GM20431 (cell line): ENCODE measurements around the gene RGS7.
"Not testable (repeated sequence)": the region's sequence is repeated elsewhere in the genome, so short reads cannot be mapped to it uniquely, and the experiment has no call there.

Experiments
- in situ Hi-C: fragments of 300-500 bp; cut with MseI, MboI; formaldehyde crosslinking; loops from one replicate; pipeline ENCODE4 v1.15.0; 2020; ENCODE audit warnings: low sequenced_read_pairs; ENCODE audit not compliant: unreplicated experiment

Gene RGS7

DNA sequence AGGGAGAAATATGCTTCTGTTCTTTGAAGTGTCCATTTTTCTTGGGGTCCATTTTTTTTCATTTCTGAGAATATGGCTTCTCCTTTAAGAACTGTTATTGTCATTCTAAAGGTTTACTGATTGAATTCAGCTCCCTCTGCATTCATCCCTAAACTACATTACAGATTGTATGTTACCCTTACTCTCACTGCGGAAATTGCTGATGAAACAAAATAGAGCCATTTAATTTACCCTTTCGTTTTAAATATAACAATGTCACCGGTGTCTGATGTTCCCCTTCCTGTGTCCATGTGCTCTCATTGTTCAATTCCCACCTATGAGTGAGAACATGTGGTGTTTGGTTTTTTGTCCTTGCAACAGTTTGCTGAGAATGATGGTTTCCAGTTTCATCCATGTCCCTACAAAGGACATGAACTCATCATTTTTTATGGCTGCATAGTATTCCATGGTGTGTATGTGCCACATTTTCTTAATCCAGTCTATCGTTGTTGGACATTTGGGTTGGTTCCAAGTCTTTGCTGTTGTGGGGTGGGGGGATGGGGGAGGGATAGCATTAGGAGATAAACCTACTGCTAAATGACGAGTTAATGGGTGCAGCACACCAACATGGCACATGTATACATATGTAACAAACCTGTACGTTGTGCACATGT lies 474.2 kb downstream of the RGS7 start:
- in situ Hi-C loops, result not testable (repeated sequence)

DNA sequence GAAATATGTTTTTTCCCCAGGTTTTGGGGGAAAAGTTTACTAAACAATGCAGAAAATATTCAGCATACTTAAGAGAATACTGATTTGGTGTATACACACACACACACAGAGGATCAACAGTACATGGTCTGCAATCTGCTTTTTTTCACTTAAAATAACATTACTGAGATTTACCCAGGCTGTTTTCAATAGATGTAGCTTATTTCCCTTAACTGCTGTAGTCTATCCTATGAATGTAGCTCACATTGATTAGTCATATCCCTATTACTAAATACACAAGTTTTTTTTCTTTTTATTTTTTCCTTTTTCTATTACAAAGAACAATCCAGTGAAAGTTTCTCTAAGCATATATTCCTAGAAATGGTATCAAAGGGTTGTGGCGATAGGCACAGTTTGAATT lies 478.4 kb downstream of the RGS7 start:
- in situ Hi-C loops, result no loop called here

DNA sequence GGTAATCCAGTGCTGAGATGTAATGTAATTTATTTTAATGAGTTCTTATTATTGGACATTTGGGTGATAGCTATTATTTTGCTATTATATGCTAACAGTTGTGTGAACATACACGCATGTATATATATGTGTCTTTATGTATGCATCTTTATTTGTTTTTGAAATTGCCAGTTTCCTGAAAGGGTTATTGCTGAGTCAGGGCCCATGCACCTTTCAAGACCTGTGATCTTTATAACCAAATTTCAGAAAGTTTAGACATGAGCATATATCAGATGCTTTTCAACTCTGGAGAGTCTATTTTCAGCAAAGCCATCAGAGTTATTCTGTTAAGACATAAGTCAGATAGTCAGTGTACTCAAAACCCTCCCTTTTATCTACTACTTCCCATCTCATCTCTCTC lies 479.4 kb downstream of the RGS7 start:
- in situ Hi-C loops, result no loop called here

DNA sequence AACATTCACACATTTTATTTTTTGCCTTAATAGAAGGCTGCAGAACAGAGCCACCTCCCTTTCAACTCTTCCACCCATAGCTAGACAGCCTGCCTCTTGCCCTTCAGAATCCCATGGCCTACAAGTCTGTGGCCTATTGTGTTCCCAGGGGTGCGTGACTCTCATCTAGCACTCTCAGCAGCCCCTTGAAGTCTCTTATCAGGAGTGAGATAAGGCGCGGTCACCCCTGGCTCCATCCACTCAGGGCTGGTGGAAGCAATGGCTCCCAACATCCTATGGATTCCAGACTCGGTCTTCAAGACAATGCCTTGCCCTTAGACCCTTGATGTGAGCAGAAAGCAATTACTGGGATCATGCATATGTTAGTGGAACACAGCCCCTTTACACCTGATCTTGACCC lies 480.9 kb downstream of the RGS7 start:
- in situ Hi-C loops, result no loop called here

DNA sequence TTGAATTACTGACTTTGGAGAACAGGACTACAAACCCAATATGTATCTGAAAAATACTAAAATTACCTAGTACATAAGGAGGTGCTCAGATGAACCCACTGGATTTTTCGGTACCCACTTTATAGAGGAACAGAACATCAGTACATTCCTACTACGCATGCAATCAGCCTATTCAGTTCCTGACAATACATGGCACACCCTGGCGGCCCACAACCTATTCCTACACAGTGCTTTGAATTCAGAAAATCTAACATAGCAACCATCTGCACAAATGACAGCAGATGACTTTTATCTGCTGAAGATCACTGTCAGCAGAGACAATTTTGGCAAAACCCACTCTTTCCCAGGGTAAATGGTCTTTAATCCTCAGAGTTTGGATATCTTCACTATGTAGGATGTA lies 487.9 kb downstream of the RGS7 start:
- in situ Hi-C loops, result no loop called here

DNA sequence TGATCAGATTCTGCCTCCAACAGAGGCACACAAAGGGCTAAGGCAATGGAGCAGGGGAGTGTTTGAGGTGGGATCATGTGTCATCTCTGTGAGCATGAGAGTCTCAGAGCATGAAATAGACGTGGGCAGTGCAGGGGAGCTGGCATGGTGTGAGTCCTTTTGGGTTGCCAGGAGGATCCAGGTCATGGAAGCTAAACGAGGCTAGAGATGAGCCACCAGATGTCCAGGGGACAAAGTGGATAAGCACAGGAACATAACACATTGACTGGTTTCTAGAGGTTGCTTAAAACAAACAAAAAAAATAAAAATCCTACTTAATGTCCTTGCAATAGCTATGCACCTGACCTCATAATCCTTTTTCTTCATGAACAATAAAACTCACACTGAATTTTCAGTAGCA lies 490.3 kb downstream of the RGS7 start:
- in situ Hi-C loops, result no loop called here

DNA sequence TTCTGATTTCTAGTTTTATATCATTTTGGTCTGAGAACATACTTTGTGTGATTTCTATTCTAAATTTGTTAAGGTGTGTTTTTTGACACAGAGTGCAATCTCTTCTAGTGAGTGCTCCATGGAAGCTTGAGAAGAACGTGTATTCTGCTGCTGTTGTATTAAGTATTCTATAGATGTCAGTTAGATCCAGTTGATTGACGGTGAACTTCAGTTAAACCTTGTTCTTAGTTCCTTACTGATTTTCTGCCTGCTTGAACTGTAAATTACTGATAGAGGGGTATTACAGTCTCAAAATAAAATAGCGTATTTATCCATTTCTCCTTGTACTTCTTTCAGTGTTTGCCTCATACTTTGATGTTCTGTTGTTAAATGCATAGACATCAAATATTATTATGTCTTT lies 497.0 kb downstream of the RGS7 start:
- in situ Hi-C loops, result no loop called here

DNA sequence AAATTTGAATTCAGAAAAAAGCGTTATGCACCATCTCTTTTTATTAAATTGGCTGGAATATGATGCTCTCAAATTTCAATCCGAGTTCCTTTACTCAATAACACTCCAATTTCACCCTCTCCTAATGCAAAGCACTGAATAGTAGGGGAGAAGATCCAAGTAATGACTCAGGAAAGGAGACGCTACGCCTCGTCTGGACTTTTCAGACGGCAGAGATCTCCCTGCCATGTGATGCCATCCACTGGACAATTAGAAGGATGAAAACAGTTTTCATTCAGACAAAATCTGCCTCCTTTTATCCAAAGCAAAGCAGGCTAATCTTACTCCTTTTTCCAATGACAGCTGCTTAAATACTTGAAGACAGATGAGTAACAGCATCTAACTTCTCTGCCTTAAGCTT lies 502.6 kb downstream of the RGS7 start:
- in situ Hi-C loops, result no loop called here

DNA sequence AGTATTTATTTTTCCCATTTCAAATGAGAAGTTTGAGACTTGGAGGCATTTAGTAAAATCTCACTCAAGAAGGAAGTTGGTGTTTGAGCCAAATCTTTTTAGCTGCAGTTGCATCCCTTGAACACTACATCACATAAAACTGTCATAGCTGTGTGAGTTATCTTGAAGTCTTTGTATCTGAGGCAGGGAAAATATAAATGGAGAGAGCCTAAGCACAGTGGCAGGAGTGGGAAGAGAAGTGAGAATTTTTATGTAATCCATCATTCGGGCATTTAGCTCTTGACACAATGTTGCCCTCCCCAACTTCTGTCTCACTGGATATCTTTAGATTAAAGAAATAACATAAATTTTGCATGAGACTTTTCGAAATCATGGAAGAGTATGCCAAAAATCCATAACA lies 509.7 kb downstream of the RGS7 start:
- in situ Hi-C loops, result no loop called here

DNA sequence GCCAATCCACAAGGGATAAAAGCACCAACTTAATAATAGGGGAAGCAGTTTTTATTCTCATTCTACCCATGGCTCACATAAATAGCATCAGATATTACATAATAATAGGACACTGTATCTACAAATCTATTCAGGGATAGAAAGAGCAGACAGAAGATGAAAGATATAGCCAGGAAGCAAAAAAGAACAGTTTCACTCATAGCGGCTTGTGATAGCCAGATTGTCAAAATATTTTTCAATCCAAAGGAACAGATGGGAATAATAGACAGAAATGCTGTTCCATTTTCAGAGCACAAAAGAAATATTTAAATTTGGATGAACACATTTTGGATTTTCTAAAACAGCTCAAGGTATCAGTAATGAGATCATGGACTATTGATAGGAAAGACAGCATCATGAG lies 512.5 kb downstream of the RGS7 start:
- in situ Hi-C loops, result no loop called here

DNA sequence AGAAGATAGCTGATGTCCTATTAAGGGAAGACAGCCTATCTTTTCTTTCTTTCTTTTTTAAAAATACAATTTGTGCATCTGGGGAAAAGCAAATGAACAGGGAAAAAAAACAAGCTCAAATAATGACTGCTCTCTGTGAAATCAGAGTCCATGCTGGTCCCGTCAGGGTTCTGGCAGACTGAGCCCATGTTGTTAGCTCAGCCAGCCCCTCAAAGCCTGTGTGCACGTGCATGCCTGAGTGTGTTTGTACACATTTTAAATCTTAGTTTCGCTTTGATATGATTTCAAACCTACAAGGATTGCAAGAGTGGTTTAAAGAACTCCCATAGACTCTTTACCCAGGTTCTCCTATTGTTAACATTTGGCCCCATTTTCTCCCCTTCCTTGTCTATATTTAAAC lies 513.2 kb downstream of the RGS7 start:
- in situ Hi-C loops, result no loop called here

DNA sequence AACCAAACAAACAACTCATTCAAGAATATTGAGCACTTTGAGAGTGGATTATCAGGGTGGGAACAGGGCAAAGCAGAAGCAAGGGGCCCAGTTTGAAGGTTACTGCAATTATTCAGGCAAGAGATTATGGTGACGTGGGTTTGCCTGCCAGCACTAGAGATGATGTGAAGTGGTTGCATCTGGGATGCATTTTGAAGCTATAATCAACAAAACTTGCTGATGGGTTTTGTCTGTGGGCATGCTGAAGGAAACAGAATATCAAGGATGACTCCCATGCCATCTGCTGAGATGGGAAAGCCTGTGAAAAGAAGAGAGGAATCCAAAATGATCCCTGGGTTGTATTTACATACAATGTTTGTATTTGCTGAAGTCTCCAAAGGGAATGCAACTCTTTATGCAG lies 520.7 kb downstream of the RGS7 start:
- in situ Hi-C loops, result no loop called here

DNA sequence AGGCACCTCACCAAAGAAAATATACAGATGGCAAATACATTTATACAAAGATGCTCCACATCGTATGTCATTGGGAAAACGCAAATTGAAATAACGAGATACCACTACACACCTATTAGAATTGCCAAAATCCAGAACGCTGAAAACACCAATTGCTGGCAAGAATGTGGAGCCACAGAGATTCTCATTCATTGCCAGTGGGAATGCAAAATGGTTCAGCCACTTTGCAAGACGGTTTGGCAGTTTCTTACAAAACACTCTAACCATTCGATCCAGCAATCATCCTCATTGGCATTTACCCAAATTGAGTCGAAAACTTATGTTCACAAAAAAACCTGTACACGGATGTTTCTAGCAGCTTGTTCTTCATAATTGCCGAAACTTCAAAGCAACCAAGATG lies 521.7 kb downstream of the RGS7 start:
- in situ Hi-C loops, result no loop called here

DNA sequence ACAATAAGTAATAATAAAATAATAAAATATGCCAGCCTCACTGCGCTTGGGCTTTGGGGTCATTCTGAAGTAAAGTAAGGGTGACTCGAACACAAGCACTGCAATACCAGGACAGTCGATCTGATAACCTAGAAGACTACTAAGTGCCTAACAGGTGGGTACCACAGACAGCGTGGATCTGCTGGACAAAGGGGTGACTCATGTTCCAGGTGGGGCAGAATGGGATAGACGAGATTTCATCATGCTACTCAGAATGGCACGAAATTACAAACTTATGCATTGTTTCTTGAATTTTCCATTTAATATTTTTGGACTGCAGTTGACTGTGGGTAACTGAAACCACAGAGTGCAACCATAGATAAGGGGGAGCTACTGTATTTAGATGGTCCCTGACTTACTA lies 523.9 kb downstream of the RGS7 start:
- in situ Hi-C loops, result no loop called here

DNA sequence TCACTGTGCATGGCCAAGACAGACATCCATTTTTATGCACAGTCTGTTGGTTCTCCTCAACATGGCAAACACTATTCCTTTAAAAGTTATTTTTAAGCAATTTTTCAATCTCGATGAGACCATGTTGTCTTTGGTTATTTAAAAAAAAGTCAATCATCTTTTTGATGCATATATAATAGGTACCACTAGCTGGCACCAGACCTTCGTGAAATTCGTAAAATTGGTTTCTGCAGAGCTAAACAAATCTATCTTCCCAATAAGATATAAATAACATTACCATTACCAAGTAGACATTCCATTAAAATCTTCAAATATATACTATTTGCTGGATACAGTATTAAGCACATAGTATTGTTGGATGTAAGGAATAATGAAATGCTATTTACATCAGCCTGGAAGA lies 525.1 kb downstream of the RGS7 start:
- in situ Hi-C loops, result no loop called here

DNA sequence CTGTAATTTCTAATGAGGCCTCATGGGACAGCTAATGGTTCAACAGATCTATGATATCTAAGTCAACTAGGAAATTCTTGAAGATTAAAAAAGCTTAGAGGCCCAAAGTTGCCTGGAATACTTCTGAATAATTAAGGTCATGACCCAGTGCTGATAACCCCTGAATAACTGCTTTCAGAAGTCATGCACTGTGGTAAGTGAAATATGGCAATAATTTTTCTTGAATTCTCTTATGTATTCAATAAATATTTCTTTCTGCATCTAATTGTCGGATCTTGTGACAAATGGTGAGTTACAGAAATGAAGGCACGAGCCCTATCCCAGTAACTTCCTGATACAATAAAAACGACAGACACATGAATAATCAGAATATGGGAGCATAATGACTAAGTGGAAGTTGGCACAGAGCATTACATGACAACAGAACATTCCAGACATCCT lies 525.8 kb downstream of the RGS7 start:
- in situ Hi-C loops, result no loop called here

DNA sequence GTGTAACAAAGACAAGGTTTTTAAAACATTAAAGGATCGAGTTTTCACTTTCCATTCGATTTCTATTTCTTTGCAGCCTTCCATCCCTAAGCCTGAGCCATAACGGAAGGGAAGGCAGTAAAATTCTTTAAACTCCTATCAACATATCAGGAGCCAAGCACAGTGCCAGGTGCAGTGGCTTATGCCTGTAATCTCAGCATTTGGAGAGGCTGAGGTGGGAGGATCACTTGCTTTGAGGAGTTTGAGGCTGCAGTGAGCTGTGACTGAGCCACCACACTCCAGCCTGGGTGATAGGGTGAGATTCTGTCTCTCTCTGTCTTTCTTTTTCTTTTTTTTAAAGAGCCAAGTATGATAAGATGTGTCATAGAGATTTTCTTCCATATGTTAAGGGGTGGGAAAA lies 527.5 kb downstream of the RGS7 start:
- in situ Hi-C loops, result no loop called here

DNA sequence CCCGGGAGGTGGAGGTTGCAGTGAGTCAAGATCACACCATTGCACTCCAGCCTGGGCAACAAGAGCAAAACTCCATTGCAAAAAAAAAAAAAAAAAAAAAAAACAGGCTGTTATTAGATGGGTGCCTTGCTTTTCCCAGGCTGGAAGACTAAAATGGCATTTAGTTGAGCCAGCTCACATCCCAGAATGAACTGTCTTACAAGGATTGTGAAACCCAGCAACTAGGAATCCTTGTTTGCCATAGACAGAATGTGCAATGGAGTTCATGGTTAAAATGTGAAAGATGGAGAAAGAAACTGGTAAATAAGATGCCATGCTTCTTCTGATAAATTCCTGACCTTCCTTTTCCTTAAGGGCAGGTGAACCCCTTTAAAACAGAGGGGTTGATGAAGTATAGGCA lies 529.2 kb downstream of the RGS7 start:
- in situ Hi-C loops, result no loop called here

DNA sequence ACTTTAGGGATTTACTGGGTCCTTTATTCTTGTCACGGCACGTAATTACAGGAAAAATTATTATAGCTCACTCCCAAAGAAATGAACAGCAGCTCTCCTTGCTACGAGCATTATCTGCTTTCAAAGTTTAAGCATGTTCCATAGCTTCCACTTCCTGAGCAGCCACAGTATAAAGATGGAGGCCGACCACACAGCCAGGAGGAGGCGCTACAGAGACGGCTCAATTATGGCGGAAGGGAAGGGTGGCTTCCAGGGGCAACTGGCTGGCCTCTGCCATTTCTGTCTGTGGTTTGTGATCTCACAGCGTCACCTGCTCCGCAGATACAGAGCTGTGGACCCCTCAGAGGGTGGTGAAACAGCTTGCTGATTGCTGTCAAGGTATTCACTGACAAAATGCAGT lies 532.8 kb downstream of the RGS7 start:
- in situ Hi-C loops, result no loop called here

DNA sequence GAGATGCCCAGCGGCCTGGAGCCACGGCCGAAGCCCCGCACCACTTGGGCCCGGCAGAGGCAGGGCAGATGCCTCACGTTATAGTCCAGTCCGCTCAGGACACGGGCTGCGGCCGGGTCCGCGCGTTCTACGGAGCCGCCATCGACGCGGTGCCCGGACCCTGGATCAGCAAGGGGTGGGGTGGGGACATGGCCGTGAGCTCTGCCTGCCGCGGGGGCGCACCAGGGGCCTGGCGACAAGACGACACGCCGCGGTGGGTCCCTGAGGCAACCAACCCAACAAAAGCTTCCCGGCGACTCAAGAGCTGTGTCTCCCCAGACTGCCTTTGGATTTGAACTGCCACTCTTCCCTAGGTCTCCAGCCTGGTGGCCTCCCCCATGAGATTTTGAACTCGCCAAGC lies 533.6 kb downstream of the RGS7 start:
- in situ Hi-C loops, result no loop called here

DNA sequence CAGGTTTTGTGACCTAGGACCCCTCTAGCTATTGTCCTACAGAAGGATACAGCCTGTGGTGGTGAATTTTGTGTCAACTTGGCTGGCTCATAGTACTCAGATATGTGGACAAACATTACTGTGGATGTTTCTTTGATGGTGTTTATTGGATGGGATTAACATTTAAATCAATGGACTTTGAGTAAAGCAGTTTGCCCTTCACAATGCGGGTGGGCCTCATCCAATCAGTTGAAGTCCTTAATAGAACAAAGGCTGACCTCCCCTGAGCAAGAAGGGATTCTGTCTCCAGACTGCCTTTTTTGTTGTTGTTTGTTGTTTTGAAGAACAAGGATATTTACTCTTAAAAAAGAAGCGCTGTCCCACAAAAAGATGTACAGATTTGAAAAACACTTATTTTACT lies 535.1 kb downstream of the RGS7 start:
- in situ Hi-C loops, result no loop called here

DNA sequence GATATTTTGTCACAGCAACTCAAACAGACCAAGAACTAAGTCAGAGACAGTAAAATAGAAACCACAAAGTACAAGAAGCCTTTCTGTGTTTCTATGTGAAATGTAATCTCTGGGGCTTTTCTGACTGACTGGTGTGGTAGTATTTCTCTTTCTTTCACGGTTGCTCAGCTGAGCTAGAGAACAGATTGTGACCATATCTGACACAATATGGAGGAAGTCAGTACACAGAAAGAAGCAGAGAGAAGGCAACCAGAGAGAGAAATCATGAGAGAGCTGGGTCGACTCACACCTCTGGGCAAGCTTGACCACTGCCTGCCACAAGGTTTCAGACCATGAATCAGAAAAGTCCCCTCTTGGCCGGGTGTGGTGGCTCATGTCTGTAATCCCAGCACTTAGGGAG lies 536.2 kb downstream of the RGS7 start:
- in situ Hi-C loops, result no loop called here

DNA sequence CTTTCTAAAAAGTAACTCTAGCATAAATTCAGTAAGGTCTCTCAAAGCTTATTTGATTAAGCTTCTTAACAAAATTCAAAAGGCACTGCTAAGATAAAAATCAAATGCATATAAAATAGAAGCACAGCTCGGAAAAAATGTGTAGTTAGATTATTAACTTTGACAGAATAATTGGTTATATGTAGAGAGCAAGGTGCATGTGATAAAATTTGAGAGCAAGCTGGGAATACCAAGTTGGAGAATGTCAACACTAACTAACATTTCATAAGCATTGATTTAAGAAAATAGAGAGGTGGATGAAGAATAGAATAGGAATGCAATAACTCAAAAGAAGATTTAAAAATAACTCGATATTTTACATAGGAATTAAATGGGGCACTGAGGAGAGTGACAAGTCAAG lies 540.5 kb downstream of the RGS7 start:
- in situ Hi-C loops, result no loop called here
